Glomerular visceral epithelial cell (primary cell): ENCODE measurements around the gene CPEB4.

Experiments
- DNase-seq: peaks from one replicate; pipeline ENCODE4 v3.0.0-alpha.2; 2016; ENCODE audit errors: extremely low spot score

The CPEB4 gene

GRCh38 chr5:173887610-173888472 is at the start of gene CPEB4:
Gene CPEB4 (plus strand): TSS chr5:173888349. CDS start chr5:173889734, 1,385 bp downstream.
- peak; percentile 100 for DNase-seq

- no peak for DNase-seq
These were observed 48.9 kb upstream of the CPEB4 start for GRCh38 chr5:173839117-173839713.

GRCh38 chr5:173840111-173840983 is 47.8 kb upstream of the CPEB4 start:
- DNase-seq: no peak

- no peak for DNase-seq
These were observed 46.4 kb upstream of the CPEB4 start for GRCh38 chr5:173841710-173842109.

- no peak for DNase-seq
These were observed 44.4 kb upstream of the CPEB4 start for GRCh38 chr5:173843794-173844193.

GRCh38 chr5:173845321-173845720 is 42.8 kb upstream of the CPEB4 start:
- no peak for DNase-seq

- no peak for DNase-seq
These were observed 41.1 kb upstream of the CPEB4 start for GRCh38 chr5:173846929-173847501.

- DNase-seq: no peak
These were observed 39.1 kb upstream of the CPEB4 start for GRCh38 chr5:173848986-173849596.

GRCh38 chr5:173849908-173850307 is 38.2 kb upstream of the CPEB4 start:
- DNase-seq: no peak

- no peak for DNase-seq
These were observed 37.5 kb upstream of the CPEB4 start for GRCh38 chr5:173850659-173851058.

- no peak for DNase-seq
These were observed 36.4 kb upstream of the CPEB4 start for GRCh38 chr5:173851595-173852243.

- DNase-seq: no peak
These were observed 35.3 kb upstream of the CPEB4 start for GRCh38 chr5:173852790-173853359.

GRCh38 chr5:173853370-173854131 is 34.6 kb upstream of the CPEB4 start:
- no peak for DNase-seq

- no peak for DNase-seq
These were observed 32.8 kb upstream of the CPEB4 start for GRCh38 chr5:173855162-173855994.

GRCh38 chr5:173855995-173856656 is 32.0 kb upstream of the CPEB4 start:
- DNase-seq: no peak

GRCh38 chr5:173857234-173857633 is 30.9 kb upstream of the CPEB4 start:
- no peak for DNase-seq

- no peak for DNase-seq
These were observed 30.0 kb upstream of the CPEB4 start for GRCh38 chr5:173858021-173858669.
